ENCODE measurements around the gene DSC3. TPM values are rescaled to one million over a fixed set of nuclear protein-coding genes. Genes with fewer than 3 reads are reported as not detected.

The DSC3 gene
- total and polyA plus RNA-seq, 2 donors (not counting 3 experiments of a cell fraction or from before 2014, with no cell fraction given) = 0.04 to 0.18 TPM

DNA sequence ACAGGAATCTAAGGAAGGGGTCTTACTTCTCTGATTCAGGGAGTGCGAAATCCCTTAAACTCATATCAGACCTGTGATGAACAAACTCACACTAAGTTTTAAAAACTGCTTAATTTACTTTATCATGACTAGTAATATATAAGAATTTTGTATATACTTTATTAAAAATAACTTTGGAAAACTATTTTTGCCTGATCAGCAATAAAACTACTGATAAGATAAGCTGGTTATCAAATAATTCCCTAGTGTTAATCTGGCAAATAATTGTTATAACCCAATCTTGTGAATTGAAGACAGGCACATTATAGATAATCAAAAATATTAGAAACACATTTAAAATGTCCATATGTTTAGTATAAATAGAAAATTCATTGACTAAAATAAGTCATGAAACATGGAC lies 23.7 kb upstream of the DSC3 start:
- no peaks in the 10 kb centered on the region for H4K20me1 ChIP-seq (replicated peaks; ENCODE audit: control insufficient read depth, extremely low read depth, insufficient read depth, low read length)
- H3K27ac ChIP-seq (ENCODE audit: insufficient read depth, low read depth, low read length) = no peak overlapping the region
- H3K4me2 ChIP-seq (ENCODE audit: insufficient read depth, low read length) = no peak overlapping the region
- no TSS peak for BruUV-seq (replicated peaks)
- no peaks in the 10 kb centered on the region for H3K27me3 ChIP-seq (ENCODE audit: control insufficient read depth in 2 of 2, insufficient read depth in 2 of 2, low read length in 2 of 2)
- no peaks in the 10 kb centered on the region for H3K36me3 ChIP-seq (ENCODE audit: control insufficient read depth in 2 of 2, extremely low read depth in 1 of 2, insufficient read depth in 2 of 2, low read length in 2 of 2)
- no peaks in the 10 kb centered on the region for H3K9me3 ChIP-seq (replicated peaks; ENCODE audit: control insufficient read depth, insufficient read depth, low read length)
- DNase-seq (ENCODE audit: low read depth, low spot score) (no peak), FAIRE-seq (no peak)
- no peaks in the 10 kb centered on the region for H3K4me1 ChIP-seq (ENCODE audit: control insufficient read depth, extremely low read depth, insufficient read depth, low read length)
- H3K79me2 ChIP-seq (ENCODE audit: control insufficient read depth, insufficient read depth, low read length) = no peaks in the 10 kb centered on the region
- no peak overlapping the region for H2AFZ ChIP-seq (ENCODE audit: low read depth, low read length)
- TF ChIP-seq FOS (IDR thresholded peaks at IDR 0.05; ENCODE audit: borderline replicate concordance, insufficient read depth, low read length) (no peak), GATA2 (IDR thresholded peaks at IDR 0.05; ENCODE audit: insufficient read depth, insufficient read length, low read depth, low read length) (no peak), POLR2A (IDR thresholded peaks at IDR 0.05; ENCODE audit: low read depth, low read length) (no peak), MYC (IDR thresholded peaks at IDR 0.05; ENCODE audit: low read depth, low read length) (no peak), POLR2AphosphoS5 (IDR thresholded peaks at IDR 0.05; ENCODE audit: insufficient read depth, low read depth, low read length) (no peak), EZH2 (IDR thresholded peaks at IDR 0.05; ENCODE audit: borderline replicate concordance, low read depth, low read length, severe bottlenecking) (no peak), JUN (IDR thresholded peaks at IDR 0.05; ENCODE audit: borderline replicate concordance, insufficient read depth, insufficient read length, low read depth) (no peak)
- TF ChIP-seq, protein P1, sequence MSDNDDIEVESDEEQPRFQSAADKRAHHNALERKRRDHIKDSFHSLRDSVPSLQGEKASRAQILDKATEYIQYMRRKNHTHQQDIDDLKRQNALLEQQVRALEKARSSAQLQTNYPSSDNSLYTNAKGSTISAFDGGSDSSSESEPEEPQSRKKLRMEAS (IDR thresholded peaks at IDR 0.05; ENCODE audit: insufficient read depth, insufficient read length) = no peak
- TF ChIP-seq, protein P2, sequence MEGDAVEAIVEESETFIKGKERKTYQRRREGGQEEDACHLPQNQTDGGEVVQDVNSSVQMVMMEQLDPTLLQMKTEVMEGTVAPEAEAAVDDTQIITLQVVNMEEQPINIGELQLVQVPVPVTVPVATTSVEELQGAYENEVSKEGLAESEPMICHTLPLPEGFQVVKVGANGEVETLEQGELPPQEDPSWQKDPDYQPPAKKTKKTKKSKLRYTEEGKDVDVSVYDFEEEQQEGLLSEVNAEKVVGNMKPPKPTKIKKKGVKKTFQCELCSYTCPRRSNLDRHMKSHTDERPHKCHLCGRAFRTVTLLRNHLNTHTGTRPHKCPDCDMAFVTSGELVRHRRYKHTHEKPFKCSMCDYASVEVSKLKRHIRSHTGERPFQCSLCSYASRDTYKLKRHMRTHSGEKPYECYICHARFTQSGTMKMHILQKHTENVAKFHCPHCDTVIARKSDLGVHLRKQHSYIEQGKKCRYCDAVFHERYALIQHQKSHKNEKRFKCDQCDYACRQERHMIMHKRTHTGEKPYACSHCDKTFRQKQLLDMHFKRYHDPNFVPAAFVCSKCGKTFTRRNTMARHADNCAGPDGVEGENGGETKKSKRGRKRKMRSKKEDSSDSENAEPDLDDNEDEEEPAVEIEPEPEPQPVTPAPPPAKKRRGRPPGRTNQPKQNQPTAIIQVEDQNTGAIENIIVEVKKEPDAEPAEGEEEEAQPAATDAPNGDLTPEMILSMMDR (IDR thresholded peaks at IDR 0.05; ENCODE audit: extremely low read depth in 1 of 2, insufficient read depth in 1 of 2, low read depth in 1 of 2, low read length in 2 of 2) = no peak
- CTCF ChIA-PET = no interaction called here
- no peak overlapping the region for H3K9ac ChIP-seq (replicated peaks; ENCODE audit: extremely low read depth, insufficient read depth, low read length)
- dilution Hi-C loops (cut with MboI; ENCODE audit: extremely low pct_ligation_motif_present, low sequenced_read_pairs) = no loop called here
- no peaks in the 10 kb centered on the region for H3K9me1 ChIP-seq (replicated peaks; ENCODE audit: control insufficient read depth, extremely low read depth, insufficient read depth, low read length)
- H3K4me3 ChIP-seq (replicated peaks in 1 of 3; ENCODE audit: insufficient read depth in 1 of 3, low read depth in 1 of 3, low read length in 3 of 3) = no peak overlapping the region
- POLR2A ChIA-PET = no interaction called here
- intact Hi-C loops (cut with micrococcal nuclease) = no loop called here
